ENCODE data around the gene TMEM38B. TPM values are rescaled to one million over a fixed set of nuclear protein-coding genes. Genes with fewer than 3 reads are reported as not detected.
"Not testable (repeated sequence)": the region's sequence is repeated elsewhere in the genome, so short reads cannot be mapped to it uniquely, and the experiment has no call there.

The TMEM38B gene
- total RNA-seq, 1 donor from 2014 or later: 9.3 TPM

GRCh38 chr9:105722099-105722498, 27.8 kb downstream of the TMEM38B start:
- FAIRE-seq: no peak
- Histone ChIP-seq H3K79me2 (ENCODE audit: insufficient read depth, low read length) (no peaks in the 10 kb centered on the region), H4K20me1 (ENCODE audit: insufficient read depth, low read length) (no peaks in the 10 kb centered on the region), H3K4me2 (ENCODE audit: low read length) (no peak overlapping the region), H3K27me3 (ENCODE audit: insufficient read depth, low read length) (no peaks in the 10 kb centered on the region), H3K9ac (ENCODE audit: low read length) (no peak overlapping the region), H3K9me3 (ENCODE audit: insufficient read depth, low read depth, low read length) (no peaks in the 10 kb centered on the region), H3K4me3 (ENCODE audit: insufficient read depth, low read depth, low read length) (no peak overlapping the region), H3K36me3 (ENCODE audit: insufficient read depth, low read length) (no peaks in the 10 kb centered on the region), H2AFZ (ENCODE audit: low read depth, low read length) (no peak overlapping the region), H3K27ac (ENCODE audit: low read depth, low read length) (no peak overlapping the region), H3K4me1 (ENCODE audit: insufficient read depth, low read length) (no peaks in the 10 kb centered on the region)
- Mint-ChIP-seq H3K27ac (ENCODE audit: unreplicated experiment) (no peak overlapping the region), H3K36me3 (ENCODE audit: low read depth, unreplicated experiment) (peaks cover 2% of the 10 kb centered on the region), H3K4me1 (ENCODE audit: low read depth, unreplicated experiment) (no peaks in the 10 kb centered on the region), H3K27me3 (ENCODE audit: low read depth, unreplicated experiment) (no peaks in the 10 kb centered on the region), H3K9me3 (ENCODE audit: unreplicated experiment) (no peaks in the 10 kb centered on the region), H3K4me3 (ENCODE audit: unreplicated experiment) (no peak overlapping the region)
- TF ChIP-seq, protein P1, sequence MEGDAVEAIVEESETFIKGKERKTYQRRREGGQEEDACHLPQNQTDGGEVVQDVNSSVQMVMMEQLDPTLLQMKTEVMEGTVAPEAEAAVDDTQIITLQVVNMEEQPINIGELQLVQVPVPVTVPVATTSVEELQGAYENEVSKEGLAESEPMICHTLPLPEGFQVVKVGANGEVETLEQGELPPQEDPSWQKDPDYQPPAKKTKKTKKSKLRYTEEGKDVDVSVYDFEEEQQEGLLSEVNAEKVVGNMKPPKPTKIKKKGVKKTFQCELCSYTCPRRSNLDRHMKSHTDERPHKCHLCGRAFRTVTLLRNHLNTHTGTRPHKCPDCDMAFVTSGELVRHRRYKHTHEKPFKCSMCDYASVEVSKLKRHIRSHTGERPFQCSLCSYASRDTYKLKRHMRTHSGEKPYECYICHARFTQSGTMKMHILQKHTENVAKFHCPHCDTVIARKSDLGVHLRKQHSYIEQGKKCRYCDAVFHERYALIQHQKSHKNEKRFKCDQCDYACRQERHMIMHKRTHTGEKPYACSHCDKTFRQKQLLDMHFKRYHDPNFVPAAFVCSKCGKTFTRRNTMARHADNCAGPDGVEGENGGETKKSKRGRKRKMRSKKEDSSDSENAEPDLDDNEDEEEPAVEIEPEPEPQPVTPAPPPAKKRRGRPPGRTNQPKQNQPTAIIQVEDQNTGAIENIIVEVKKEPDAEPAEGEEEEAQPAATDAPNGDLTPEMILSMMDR (IDR thresholded peaks at IDR 0.05; ENCODE audit: insufficient read depth, low read depth, low read length): no peak
- TF ChIP-seq EZH2 (IDR thresholded peaks at IDR 0.05; ENCODE audit: insufficient read depth, low read length): no peak
- no peak for DNase-seq (ENCODE audit: low read depth)

GRCh38 chr9:105725370-105725769, 31.0 kb downstream of the TMEM38B start:
- Mint-ChIP-seq H3K36me3 (ENCODE audit: low read depth, unreplicated experiment) (peaks cover 3% of the 10 kb centered on the region), H3K9me3 (ENCODE audit: unreplicated experiment) (peaks cover 9% of the 10 kb centered on the region), H3K4me3 (ENCODE audit: unreplicated experiment) (no peak overlapping the region), H3K4me1 (ENCODE audit: low read depth, unreplicated experiment) (no peaks in the 10 kb centered on the region), H3K27ac (ENCODE audit: unreplicated experiment) (no peak overlapping the region), H3K27me3 (ENCODE audit: low read depth, unreplicated experiment) (no peaks in the 10 kb centered on the region)
- H2AFZ ChIP-seq (ENCODE audit: low read depth, low read length): no peak overlapping the region
- H3K27ac ChIP-seq (ENCODE audit: low read depth, low read length): no peak overlapping the region
- FAIRE-seq (no peak), DNase-seq (ENCODE audit: low read depth) (no peak)
- no peaks in the 10 kb centered on the region for H3K9me3 ChIP-seq (ENCODE audit: insufficient read depth, low read depth, low read length)
- H3K9ac ChIP-seq (ENCODE audit: low read length): no peak overlapping the region
- no peaks in the 10 kb centered on the region for H3K4me1 ChIP-seq (ENCODE audit: insufficient read depth, low read length)
- no peaks in the 10 kb centered on the region for H3K79me2 ChIP-seq (ENCODE audit: insufficient read depth, low read length)
- TF ChIP-seq, protein P1 (IDR thresholded peaks at IDR 0.05; ENCODE audit: insufficient read depth, low read depth, low read length): no peak
- TF ChIP-seq EZH2 (IDR thresholded peaks at IDR 0.05; ENCODE audit: insufficient read depth, low read length): no peak
- H3K4me3 ChIP-seq (ENCODE audit: insufficient read depth, low read depth, low read length): no peak overlapping the region
- no peak overlapping the region for H3K4me2 ChIP-seq (ENCODE audit: low read length)
- no peaks in the 10 kb centered on the region for H3K36me3 ChIP-seq (ENCODE audit: insufficient read depth, low read length)
- no peaks in the 10 kb centered on the region for H3K27me3 ChIP-seq (ENCODE audit: insufficient read depth, low read length)
- H4K20me1 ChIP-seq (ENCODE audit: insufficient read depth, low read length): no peaks in the 10 kb centered on the region

- H3K36me3 Mint-ChIP-seq (ENCODE audit: low read depth, unreplicated experiment); FAIRE-seq; H3K4me3 Mint-ChIP-seq (ENCODE audit: unreplicated experiment); H3K27ac ChIP-seq (ENCODE audit: low read depth, low read length); H3K27me3 Mint-ChIP-seq (ENCODE audit: low read depth, unreplicated experiment); H3K4me2 ChIP-seq (ENCODE audit: low read length); H3K4me3 ChIP-seq (ENCODE audit: insufficient read depth, low read depth, low read length); H2AFZ ChIP-seq (ENCODE audit: low read depth, low read length); H3K4me1 ChIP-seq (ENCODE audit: insufficient read depth, low read length); DNase-seq (ENCODE audit: low read depth); H3K79me2 ChIP-seq (ENCODE audit: insufficient read depth, low read length); H3K27ac Mint-ChIP-seq (ENCODE audit: unreplicated experiment); H4K20me1 ChIP-seq (ENCODE audit: insufficient read depth, low read length); H3K36me3 ChIP-seq (ENCODE audit: insufficient read depth, low read length); H3K4me1 Mint-ChIP-seq (ENCODE audit: low read depth, unreplicated experiment); H3K9ac ChIP-seq (ENCODE audit: low read length); H3K9me3 ChIP-seq (ENCODE audit: insufficient read depth, low read depth, low read length); H3K27me3 ChIP-seq (ENCODE audit: insufficient read depth, low read length): not testable (repeated sequence)
- H3K9me3 Mint-ChIP-seq (ENCODE audit: unreplicated experiment): peaks cover 16% of the 10 kb centered on the region
These were observed 33.9 kb downstream of the TMEM38B start for GRCh38 chr9:105728230-105728629.

GRCh38 chr9:105731420-105731819, 37.1 kb downstream of the TMEM38B start:
- not testable (repeated sequence) for DNase-seq (ENCODE audit: low read depth); H3K4me3 ChIP-seq (ENCODE audit: insufficient read depth, low read depth, low read length); H3K4me1 Mint-ChIP-seq (ENCODE audit: low read depth, unreplicated experiment); H3K9me3 ChIP-seq (ENCODE audit: insufficient read depth, low read depth, low read length); H3K9ac ChIP-seq (ENCODE audit: low read length); H3K27me3 ChIP-seq (ENCODE audit: insufficient read depth, low read length); H3K79me2 ChIP-seq (ENCODE audit: insufficient read depth, low read length); H3K27ac Mint-ChIP-seq (ENCODE audit: unreplicated experiment); H4K20me1 ChIP-seq (ENCODE audit: insufficient read depth, low read length); H2AFZ ChIP-seq (ENCODE audit: low read depth, low read length); H3K36me3 ChIP-seq (ENCODE audit: insufficient read depth, low read length); H3K4me3 Mint-ChIP-seq (ENCODE audit: unreplicated experiment); H3K4me1 ChIP-seq (ENCODE audit: insufficient read depth, low read length); H3K27ac ChIP-seq (ENCODE audit: low read depth, low read length); H3K4me2 ChIP-seq (ENCODE audit: low read length); H3K27me3 Mint-ChIP-seq (ENCODE audit: low read depth, unreplicated experiment); FAIRE-seq
- Mint-ChIP-seq H3K9me3 (ENCODE audit: unreplicated experiment) (peaks cover 29% of the 10 kb centered on the region), H3K36me3 (ENCODE audit: low read depth, unreplicated experiment) (peaks cover 10% of the 10 kb centered on the region)
